HEK293 (cell line): ENCODE data around the gene VAV2.
A peak's percentile ranks its signal among the peaks of the same experiment; 100 is the strongest.

Source experiments
- KLF17 ChIP-seq: fragments of 450-650 bp; formaldehyde crosslinking; IDR thresholded peaks from 2 replicates; pipeline ENCODE4 v1.5.1; 2016; ENCODE audit warnings: missing biosample characterization, missing genetic modification characterization
- KLF7 ChIP-seq: fragments of 450-650 bp; formaldehyde crosslinking; IDR thresholded peaks from 2 replicates; pipeline ENCODE4 v1.5.1; 2016; ENCODE audit warnings: missing biosample characterization, missing genetic modification characterization, borderline replicate concordance
- PBX3 ChIP-seq: sonication (generic); formaldehyde crosslinking; IDR thresholded peaks from 2 replicates; pipeline ENCODE4 v1.8.1; 2022; ENCODE audit warnings: mild to moderate bottlenecking, moderate library complexity, missing genetic modification reagents
- RBAK ChIP-seq: fragments of 450-650 bp; formaldehyde crosslinking; IDR thresholded peaks from 2 replicates; pipeline ENCODE4 v1.5.1; 2016; ENCODE audit warnings: missing biosample characterization, missing genetic modification characterization
- SP7 ChIP-seq: fragments of 450-650 bp; formaldehyde crosslinking; IDR thresholded peaks from 2 replicates; pipeline ENCODE4 v1.5.1; 2016; ENCODE audit warnings: missing biosample characterization, missing genetic modification characterization
- ZBTB11 ChIP-seq: fragments of 450-650 bp; formaldehyde crosslinking; conservative IDR thresholded peaks from 2 replicates; pipeline ENCODE4 v1.5.1; 2016; ENCODE audit warnings: low read depth, missing biosample characterization, missing genetic modification characterization
- ZBTB49 ChIP-seq: fragments of 450-650 bp; formaldehyde crosslinking; IDR thresholded peaks from 2 replicates; pipeline ENCODE4 v1.5.1; 2016; ENCODE audit warnings: missing biosample characterization, missing genetic modification characterization, low read depth
- ZFP3 ChIP-seq: fragments of 450-650 bp; formaldehyde crosslinking; IDR thresholded peaks from 2 replicates; pipeline ENCODE4 v1.5.1; 2016; ENCODE audit warnings: low read depth, missing biosample characterization, missing genetic modification characterization
- ZIC2 ChIP-seq: fragments of 450-650 bp; formaldehyde crosslinking; IDR thresholded peaks from 2 replicates; pipeline ENCODE4 v1.5.1; 2016; ENCODE audit warnings: missing biosample characterization, missing genetic modification characterization
- ZNF169 ChIP-seq: fragments of 450-650 bp; formaldehyde crosslinking; IDR thresholded peaks from 2 replicates; pipeline ENCODE4 v1.5.1; 2016; ENCODE audit warnings: missing biosample characterization, missing genetic modification characterization
- ZNF174 ChIP-seq: fragments of 450-650 bp; formaldehyde crosslinking; IDR thresholded peaks from 2 replicates; pipeline ENCODE4 v1.5.0; 2017; ENCODE audit warnings: missing biosample characterization, mild to moderate bottlenecking, missing genetic modification characterization
- ZNF24 ChIP-seq: fragments of 450-650 bp; formaldehyde crosslinking; IDR thresholded peaks from 2 replicates; pipeline ENCODE4 v1.5.1; 2016; ENCODE audit warnings: missing biosample characterization, missing genetic modification characterization
- ZNF26 ChIP-seq: fragments of 450-650 bp; formaldehyde crosslinking; IDR thresholded peaks from 2 replicates; pipeline ENCODE4 v1.5.1; 2016; ENCODE audit warnings: missing biosample characterization, missing genetic modification characterization
- ZNF292 ChIP-seq: fragments of 450-650 bp; formaldehyde crosslinking; IDR thresholded peaks from 2 replicates; pipeline ENCODE4 v1.5.1; 2016; ENCODE audit warnings: low read depth, missing biosample characterization, missing genetic modification characterization, borderline replicate concordance
- ZNF350 ChIP-seq: fragments of 450-650 bp; formaldehyde crosslinking; IDR thresholded peaks from 2 replicates; pipeline ENCODE4 v1.5.0; 2017; ENCODE audit warnings: missing biosample characterization, mild to moderate bottlenecking, missing genetic modification characterization
- ZNF423 ChIP-seq: fragments of 450-650 bp; formaldehyde crosslinking; IDR thresholded peaks from 2 replicates; pipeline ENCODE4 v1.5.1; 2016; ENCODE audit warnings: missing biosample characterization, missing genetic modification characterization
- ZNF521 ChIP-seq: fragments of 450-650 bp; formaldehyde crosslinking; IDR thresholded peaks from 2 replicates; pipeline ENCODE4 v1.5.1; 2017; ENCODE audit warnings: missing biosample characterization, mild to moderate bottlenecking, missing genetic modification characterization
- ZNF549 ChIP-seq: fragments of 450-650 bp; IDR thresholded peaks from 2 replicates; pipeline ENCODE4 v1.5.1; 2018; ENCODE audit warnings: missing biosample characterization, missing genetic modification characterization, mild to moderate bottlenecking, inconsistent platforms, moderate library complexity
- ZNF670 ChIP-seq: fragments of 450-650 bp; formaldehyde crosslinking; IDR thresholded peaks from 2 replicates; pipeline ENCODE4 v1.5.1; 2016; ENCODE audit warnings: missing biosample characterization, missing genetic modification characterization, low read depth
- ZNF704 ChIP-seq: fragments of 450-650 bp; formaldehyde crosslinking; IDR thresholded peaks from 2 replicates; pipeline ENCODE4 v1.5.1; 2016; ENCODE audit warnings: missing biosample characterization, missing genetic modification characterization
- ZNF768 ChIP-seq: fragments of 450-650 bp; formaldehyde crosslinking; IDR thresholded peaks from 2 replicates; pipeline ENCODE4 v1.5.1; 2018; ENCODE audit warnings: missing biosample characterization, mild to moderate bottlenecking, missing genetic modification characterization
- TF ChIP-seq, protein P1 (sequence below): fragments of 450-650 bp; formaldehyde crosslinking; IDR thresholded peaks from 2 replicates; pipeline ENCODE4; 2016; ENCODE audit warnings: missing biosample characterization, missing genetic modification characterization
- TF ChIP-seq, protein P2 (sequence below): fragments of 450-650 bp; formaldehyde crosslinking; IDR thresholded peaks from 2 replicates; pipeline ENCODE4 v1.5.1; 2017; ENCODE audit warnings: missing biosample characterization, missing genetic modification characterization
- TF ChIP-seq, protein P3 (sequence below): fragments of 450-650 bp; formaldehyde crosslinking; IDR thresholded peaks from 2 replicates; pipeline ENCODE4 v1.5.1; 2016; ENCODE audit warnings: missing biosample characterization, missing genetic modification characterization

The VAV2 gene

DNA sequence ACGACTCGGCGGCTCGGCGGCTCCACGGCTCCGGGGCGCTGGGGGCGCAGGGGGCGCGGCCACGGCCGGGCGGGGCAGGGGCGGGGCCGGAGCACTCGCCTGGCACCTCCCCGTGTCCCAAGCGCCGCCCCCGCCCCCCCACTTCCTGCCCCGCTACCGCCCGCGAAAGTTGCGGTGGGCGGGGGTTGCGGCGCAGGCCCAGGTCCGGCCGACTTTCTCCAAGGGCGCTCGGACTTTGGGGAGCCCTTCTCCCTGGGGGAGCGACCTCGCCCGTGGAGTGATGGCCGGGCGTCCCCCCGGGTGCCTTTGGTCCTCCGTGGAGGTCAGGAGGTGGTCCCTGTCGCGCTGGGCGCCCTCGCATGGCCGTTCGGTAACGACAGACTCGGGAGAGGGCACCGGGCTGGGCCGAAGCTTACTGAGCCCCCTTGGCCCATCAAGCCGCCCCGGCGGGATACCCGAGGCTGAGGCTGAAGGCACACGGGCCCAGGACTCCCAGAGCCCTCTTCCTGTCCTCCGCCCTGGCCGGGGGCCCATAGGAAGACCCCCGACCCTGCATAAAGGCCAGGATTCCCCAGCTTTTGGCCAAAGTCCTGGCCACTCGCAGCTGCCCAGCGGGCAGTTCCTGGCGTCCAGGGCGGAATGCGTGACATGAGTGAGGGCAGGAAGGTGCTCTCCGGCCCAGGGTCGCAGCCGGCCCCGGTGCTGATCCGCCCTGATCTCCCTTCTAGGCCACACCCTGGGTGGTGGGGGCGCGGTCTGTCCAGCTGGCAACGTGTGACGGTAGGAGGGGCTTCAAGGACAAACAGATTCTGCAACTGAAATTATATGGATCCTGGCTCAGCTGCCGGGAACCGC, 883 bp upstream of the VAV2 start (continued):
- TF ChIP-seq ZNF26 (tag by site-specific recombination) (no peak), ZNF549 (tag by site-specific recombination) (no peak), KLF17 (tag by site-specific recombination) (peak; percentile 66), ZNF174 (tag by site-specific recombination) (no peak), ZNF292 (tag by site-specific recombination) (no peak), ZNF521 (tag by site-specific recombination) (no peak), KLF7 (peak; percentile 45; the same call in 1 of the 2 replicates), ZBTB11 (tag by site-specific recombination) (peak; percentile 49; the same call in 1 of the 2 replicates), SP7 (tag by site-specific recombination) (peak; percentile 69), ZNF768 (tag by site-specific recombination) (no peak), ZNF423 (no peak), ZNF670 (no peak), ZIC2 (tag by site-specific recombination) (peak; percentile 44), ZBTB49 (tag by site-specific recombination) (no peak), RBAK (tag by site-specific recombination) (no peak), ZFP3 (no peak), PBX3 (CRISPR knock-in tag) (no peak), ZNF704 (no peak), ZNF24 (tag by site-specific recombination) (no peak), ZNF169 (tag by site-specific recombination) (no peak), ZNF350 (no peak)
- TF ChIP-seq, protein P1, sequence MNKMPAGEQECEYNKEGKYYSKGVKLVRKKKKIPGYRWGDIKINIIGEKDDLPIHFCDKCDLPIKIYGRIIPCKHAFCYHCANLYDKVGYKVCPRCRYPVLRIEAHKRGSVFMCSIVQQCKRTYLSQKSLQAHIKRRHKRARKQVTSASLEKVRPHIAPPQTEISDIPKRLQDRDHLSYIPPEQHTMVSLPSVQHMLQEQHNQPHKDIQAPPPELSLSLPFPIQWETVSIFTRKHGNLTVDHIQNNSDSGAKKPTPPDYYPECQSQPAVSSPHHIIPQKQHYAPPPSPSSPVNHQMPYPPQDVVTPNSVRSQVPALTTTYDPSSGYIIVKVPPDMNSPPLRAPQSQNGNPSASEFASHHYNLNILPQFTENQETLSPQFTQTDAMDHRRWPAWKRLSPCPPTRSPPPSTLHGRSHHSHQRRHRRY (tag by site-specific recombination) = no peak
- TF ChIP-seq, protein P2, sequence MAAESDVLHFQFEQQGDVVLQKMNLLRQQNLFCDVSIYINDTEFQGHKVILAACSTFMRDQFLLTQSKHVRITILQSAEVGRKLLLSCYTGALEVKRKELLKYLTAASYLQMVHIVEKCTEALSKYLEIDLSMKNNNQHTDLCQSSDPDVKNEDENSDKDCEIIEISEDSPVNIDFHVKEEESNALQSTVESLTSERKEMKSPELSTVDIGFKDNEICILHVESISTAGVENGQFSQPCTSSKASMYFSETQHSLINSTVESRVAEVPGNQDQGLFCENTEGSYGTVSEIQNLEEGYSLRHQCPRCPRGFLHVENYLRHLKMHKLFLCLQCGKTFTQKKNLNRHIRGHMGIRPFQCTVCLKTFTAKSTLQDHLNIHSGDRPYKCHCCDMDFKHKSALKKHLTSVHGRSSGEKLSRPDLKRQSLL (tag by site-specific recombination) = no peak
- TF ChIP-seq, protein P3, sequence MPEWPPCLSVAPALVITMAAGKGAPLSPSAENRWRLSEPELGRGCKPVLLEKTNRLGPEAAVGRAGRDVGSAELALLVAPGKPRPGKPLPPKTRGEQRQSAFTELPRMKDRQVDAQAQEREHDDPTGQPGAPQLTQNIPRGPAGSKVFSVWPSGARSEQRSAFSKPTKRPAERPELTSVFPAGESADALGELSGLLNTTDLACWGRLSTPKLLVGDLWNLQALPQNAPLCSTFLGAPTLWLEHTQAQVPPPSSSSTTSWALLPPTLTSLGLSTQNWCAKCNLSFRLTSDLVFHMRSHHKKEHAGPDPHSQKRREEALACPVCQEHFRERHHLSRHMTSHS (tag by site-specific recombination) = no peak
